Activated CD8-positive, alpha-beta T cell treated with anti-CD3 and anti-CD28 coated beads for 36 hours (primary cell): ENCODE results near the gene NOL12. TPM values are rescaled to one million over a fixed set of nuclear protein-coding genes. Genes with fewer than 3 reads are reported as not detected.

Experiments
- ATAC-seq: fragments of 200-7000 bp; cut with Tn5 transposase; one replicate; pipeline ENCODE4 v1.10.0; 2021; ENCODE audit warnings: mild to moderate bottlenecking, moderate library complexity
- CTCF ChIA-PET: fragments of 350-600 bp; sonication (Branson Sonifier 250); formaldehyde crosslinking; loops from one replicate; lab custom pipeline; 2021; ENCODE audit warnings: antibody characterized with exemption; lab: Charles Lee
- POLR2A ChIA-PET: fragments of 350-600 bp; sonication (Branson Sonifier 250); formaldehyde crosslinking; loops from one replicate; lab custom pipeline; 2021; ENCODE audit warnings: antibody characterized with exemption; lab: Charles Lee
- DNase-seq: peaks from one replicate; pipeline ENCODE4 v3.0.0-alpha.2; 2020
- H3K27ac Mint-ChIP-seq: one replicate; pipeline ENCODE4 v1.8.0; 2021; ENCODE audit warnings: mild to moderate bottlenecking, mixed read lengths
- H3K27me3 Mint-ChIP-seq: one replicate; pipeline ENCODE4 v1.8.0; 2021; ENCODE audit warnings: mixed read lengths
- H3K36me3 Mint-ChIP-seq: one replicate; pipeline ENCODE4 v1.8.0; 2021; ENCODE audit warnings: low read depth, mixed read lengths
- H3K4me1 Mint-ChIP-seq: one replicate; pipeline ENCODE4 v1.8.0; 2021; ENCODE audit warnings: low read depth, mixed read lengths
- H3K4me3 Mint-ChIP-seq: one replicate; pipeline ENCODE4 v1.8.0; 2021; ENCODE audit warnings: mild to moderate bottlenecking, moderate library complexity, mixed read lengths
- H3K9me3 Mint-ChIP-seq: one replicate; pipeline ENCODE4 v1.8.0; 2021; ENCODE audit warnings: mixed read lengths
- CTCF ChIP-seq: fragments of 200-600 bp; IDR thresholded peaks from one replicate; pipeline ENCODE4 v1.8.0; 2022; ENCODE audit warnings: antibody characterized with exemption, mild to moderate bottlenecking
- intact Hi-C: fragments of 100-400 bp; cut with micrococcal nuclease; formaldehyde crosslinking; loops from one replicate; pipeline ENCODE4 v1.10.0; 2022
- total RNA-seq, 2 experiments: library from RNA; stranded (reverse); gene quantifications; one replicate each; pipeline ENCODE4 v1.2.3, GENCODE V29; 2021

NOL12 gene
- total RNA-seq, 2 experiments from 2014 or later = 36.8 to 38.8 TPM

- Mint-ChIP-seq H3K36me3 (peaks cover 18% of the 10 kb centered on the region), H3K4me1 (peaks cover 36% of the 10 kb centered on the region), H3K27ac (no peak overlapping the region), H3K9me3 (no peaks in the 10 kb centered on the region), H3K4me3 (no peak overlapping the region), H3K27me3 (no peaks in the 10 kb centered on the region)
- CTCF ChIA-PET = interaction anchor here (1.7 to 68.1 kb wide), 3 partner anchors 8 to 44 kb away, joined by 5 to 1770 read pairs (median 17); partner anchors contain the start of genes GGA1 and SH3BP1
- ATAC-seq (peak; percentile 37), DNase-seq (no peak)
- POLR2A ChIA-PET = interaction anchor here (8.2 kb wide), 1 partner anchor 11 kb away, joined by 49 read pairs; the partner anchor contains the start of gene PDXP
- TF ChIP-seq CTCF = no peak
- intact Hi-C loops = no loop called here
Measured at GRCh38 chr22:37669586-37669985, 16.6 kb upstream of the NOL12 start.

GRCh38 chr22:37672206-37672919 is 13.8 kb upstream of the NOL12 start:
- H3K4me1 Mint-ChIP-seq = peaks cover 58% of the 10 kb centered on the region
- peak overlapping the region; percentile 55 for H3K27ac Mint-ChIP-seq
- ATAC-seq (no peak), DNase-seq (peak; percentile 28)
- H3K9me3 Mint-ChIP-seq = no peaks in the 10 kb centered on the region
- intact Hi-C loops = loop anchor here (2.0 kb wide), 1 partner anchor 14 kb away; the partner anchor contains the start of gene PDXP
- CTCF ChIA-PET = interaction anchor here (0.8 to 68.1 kb wide), 5 partner anchors 9 to 69 kb away, joined by 4 to 1770 read pairs (median 17); partner anchors contain the start of genes GGA1, NOL12 and SH3BP1
- no peaks in the 10 kb centered on the region for H3K27me3 Mint-ChIP-seq
- peak overlapping the region; percentile 14 for H3K4me3 Mint-ChIP-seq
- no peak for TF ChIP-seq CTCF
- peaks cover 3% of the 10 kb centered on the region for H3K36me3 Mint-ChIP-seq
- POLR2A ChIA-PET = interaction anchor here (0.9 to 8.2 kb wide), 9 partner anchors 10 to 63 kb away, joined by 3 to 49 read pairs (median 6); partner anchors contain the start of genes NOL12 and PDXP

GRCh38 chr22:37672920-37673455 is 13.2 kb upstream of the NOL12 start:
- H3K27me3 Mint-ChIP-seq = no peaks in the 10 kb centered on the region
- H3K4me3 Mint-ChIP-seq = no peak overlapping the region
- peaks cover 64% of the 10 kb centered on the region for H3K4me1 Mint-ChIP-seq
- H3K9me3 Mint-ChIP-seq = no peaks in the 10 kb centered on the region
- TF ChIP-seq CTCF = no peak
- peak overlapping the region; percentile 55 for H3K27ac Mint-ChIP-seq
- peaks cover 5% of the 10 kb centered on the region for H3K36me3 Mint-ChIP-seq
- DNase-seq = peak; percentile 29
- ChIA-PET CTCF (interaction anchor here (68.1 kb wide), 1 partner anchor 48 kb away, joined by 1770 read pairs; the partner anchor contains the start of genes GGA1 and SH3BP1), POLR2A (interaction anchor here (1.2 to 8.2 kb wide), 6 partner anchors 11 to 36 kb away, joined by 5 to 49 read pairs (median 10); partner anchors contain the start of genes NOL12, PDXP and SH3BP1)
- no peak for ATAC-seq
- intact Hi-C loops = loop anchor here (2.0 kb wide), 1 partner anchor 14 kb away; the partner anchor contains the start of gene PDXP

- H3K4me1 Mint-ChIP-seq = peaks cover 66% of the 10 kb centered on the region
- H3K4me3 Mint-ChIP-seq = peak overlapping the region; percentile 8
- H3K27me3 Mint-ChIP-seq = no peaks in the 10 kb centered on the region
- no peak for TF ChIP-seq CTCF
- H3K9me3 Mint-ChIP-seq = no peaks in the 10 kb centered on the region
- DNase-seq (no peak), ATAC-seq (no peak)
- H3K27ac Mint-ChIP-seq = peak overlapping the region; percentile 55
- ChIA-PET POLR2A (interaction anchor here (0.6 to 8.2 kb wide), 7 partner anchors 13 to 192 kb away, joined by 3 to 49 read pairs (median 5); partner anchors contain the start of genes GGA1, NOL12, PDXP and SH3BP1), CTCF (interaction anchor here (1.4 to 68.1 kb wide), 4 partner anchors 13 to 82 kb away, joined by 4 to 1770 read pairs (median 5); partner anchors contain the start of genes GGA1, PDXP and SH3BP1)
- H3K36me3 Mint-ChIP-seq = peaks cover 6% of the 10 kb centered on the region
- intact Hi-C loops = no loop called here
Measured at GRCh38 chr22:37674248-37674647, 11.9 kb upstream of the NOL12 start.
